HG02623 (cell line): Measurements from ENCODE around the gene KIF6.

Source experiments
- ATAC-seq: cut with Tn5 transposase; IDR thresholded peaks from one replicate; pipeline ENCODE4 v1.9.1; 2021; ENCODE audit warnings: moderate library complexity; ENCODE audit not compliant: unreplicated experiment

Gene KIF6

DNA sequence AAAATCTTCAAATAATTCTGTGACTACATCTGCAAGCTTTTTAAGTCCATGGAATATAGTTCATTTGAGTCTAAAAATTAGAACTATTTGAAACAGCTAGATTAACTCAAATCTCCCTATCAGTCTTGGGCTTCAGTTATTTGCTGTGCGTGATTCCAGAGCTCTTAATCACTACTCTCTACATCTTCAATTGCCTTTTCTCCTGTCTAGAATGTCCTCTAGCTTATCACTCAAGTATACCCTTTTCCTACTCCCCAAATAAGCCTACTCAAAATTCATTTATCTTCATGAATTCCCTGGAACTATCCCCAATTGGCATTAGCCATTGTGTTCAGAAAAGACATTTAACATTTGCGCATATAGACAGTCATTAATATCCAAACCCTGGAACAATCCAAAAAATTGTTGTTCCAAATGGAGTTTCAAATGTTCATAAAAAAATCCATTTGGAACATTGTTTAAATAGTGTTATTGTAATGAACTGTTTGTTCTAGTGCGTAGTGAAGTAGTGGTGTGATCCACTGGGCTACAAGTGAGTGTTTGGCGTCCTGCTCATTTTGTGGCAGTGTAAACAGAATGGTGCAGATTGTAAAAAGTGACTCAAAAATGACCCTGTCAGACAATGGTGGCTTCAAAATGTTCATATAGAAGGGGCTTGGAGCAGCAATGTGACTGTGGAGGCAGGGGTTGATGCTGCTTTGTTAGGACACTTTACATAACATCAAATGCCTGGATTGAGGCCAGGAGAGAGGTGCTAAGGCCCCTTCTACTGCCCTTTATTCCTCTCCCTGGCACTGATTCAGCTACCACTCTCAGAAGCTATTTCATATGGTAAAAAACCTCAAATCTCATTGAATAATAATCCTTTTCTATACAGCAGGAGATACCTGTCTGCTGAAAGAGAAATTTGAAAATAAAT lies 122.3 kb downstream of the KIF6 start:
- ATAC-seq: no peak

DNA sequence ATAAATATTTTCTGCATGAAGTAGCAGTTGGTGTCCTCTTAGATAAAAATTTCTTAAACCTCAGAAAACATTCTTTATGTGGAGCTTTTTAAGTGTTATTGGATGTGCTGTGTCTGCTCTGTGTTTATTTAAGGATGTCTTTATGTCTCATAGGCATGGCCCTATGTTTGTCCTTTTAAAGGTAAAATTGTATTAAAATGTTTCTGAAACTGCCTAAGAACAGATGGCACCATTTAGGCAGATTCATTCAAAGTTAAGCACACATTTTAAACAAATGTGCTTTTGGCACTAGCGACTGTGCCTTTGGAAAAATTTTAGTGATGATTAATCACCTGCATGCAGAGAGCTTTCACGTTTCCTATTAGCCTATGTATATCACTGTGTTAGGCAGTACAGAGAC lies 125.2 kb downstream of the KIF6 start:
- ATAC-seq: no peak

DNA sequence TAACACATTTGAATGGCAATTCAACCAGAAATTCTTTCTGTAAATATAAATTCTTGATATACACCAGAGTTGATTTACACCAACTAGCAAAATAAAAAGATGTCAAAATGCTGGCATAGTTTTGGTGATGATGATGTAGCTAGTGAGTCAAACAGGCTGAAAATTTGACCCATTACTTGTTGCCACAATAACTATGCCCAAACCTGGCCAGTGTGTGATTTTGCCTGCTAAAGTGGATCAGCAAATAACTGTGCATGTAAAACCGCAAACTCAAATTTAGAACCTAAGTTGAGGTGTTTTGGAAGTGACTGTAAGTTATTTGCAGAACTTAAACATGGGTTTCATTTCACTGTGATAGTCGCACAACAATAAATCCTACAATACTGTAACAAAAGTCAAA lies 125.9 kb downstream of the KIF6 start:
- no peak for ATAC-seq

DNA sequence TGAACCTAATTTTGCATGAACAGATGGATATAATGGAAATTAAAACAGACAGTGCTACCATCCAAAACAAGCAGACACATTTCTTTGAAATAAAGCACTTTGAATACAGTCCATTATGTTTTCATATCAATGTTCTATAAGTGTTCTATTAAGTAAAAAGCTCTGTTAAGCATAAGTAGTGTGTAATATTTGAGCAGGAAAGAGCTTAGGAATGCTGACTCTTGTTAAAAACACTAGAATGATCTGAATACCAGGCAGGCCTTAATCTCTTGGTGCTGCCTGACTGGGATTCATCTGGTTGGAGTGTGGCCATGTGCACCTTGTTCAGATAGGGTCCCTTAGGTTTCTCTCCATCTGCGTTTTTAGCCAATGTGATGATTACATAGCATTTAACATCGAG lies 130.9 kb downstream of the KIF6 start:
- no peak for ATAC-seq

DNA sequence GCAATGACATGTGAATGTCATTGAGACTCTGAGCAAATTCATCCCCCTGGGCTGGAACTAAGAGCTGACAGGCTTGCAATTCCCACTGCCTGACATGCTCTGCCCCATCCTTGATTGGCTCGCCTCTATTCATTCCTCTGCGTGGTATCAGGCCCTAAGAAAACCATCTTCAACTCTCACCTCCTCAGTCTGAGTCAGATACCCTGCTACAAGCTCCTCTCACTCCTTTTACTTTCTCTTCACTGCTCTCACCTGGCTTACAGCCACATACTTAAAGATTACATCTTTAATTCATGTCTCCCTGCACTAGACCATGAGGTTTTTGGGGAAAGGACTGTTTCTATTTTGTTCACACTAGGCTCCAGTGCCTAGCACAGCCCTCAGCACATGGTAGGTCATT lies 131.6 kb downstream of the KIF6 start:
- no peak for ATAC-seq

DNA sequence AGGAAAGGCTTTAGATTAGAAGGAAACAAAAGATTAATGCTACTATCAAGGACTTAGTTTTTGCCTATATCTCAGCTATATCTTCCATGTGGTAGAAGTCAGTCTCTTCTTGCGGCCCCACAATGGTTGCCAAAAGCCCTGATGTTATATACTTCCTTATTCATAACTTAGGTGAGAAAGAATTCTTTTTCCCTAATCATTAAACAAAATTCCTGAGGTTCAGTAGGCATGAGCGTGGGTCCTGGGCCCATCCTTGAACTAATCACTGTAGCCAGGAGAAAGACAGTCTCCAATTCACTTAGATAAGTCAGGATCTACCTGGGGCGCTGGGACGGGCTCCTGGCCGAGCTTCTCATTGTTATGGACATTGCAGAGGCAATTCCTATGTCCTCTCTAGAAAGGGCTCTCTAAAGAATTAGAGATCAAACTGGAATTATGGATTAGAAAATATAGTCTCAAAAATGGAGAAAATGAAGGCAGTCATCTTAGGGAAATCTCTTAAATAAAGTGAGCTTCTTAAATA lies 134.3 kb downstream of the KIF6 start:
- ATAC-seq: no peak

DNA sequence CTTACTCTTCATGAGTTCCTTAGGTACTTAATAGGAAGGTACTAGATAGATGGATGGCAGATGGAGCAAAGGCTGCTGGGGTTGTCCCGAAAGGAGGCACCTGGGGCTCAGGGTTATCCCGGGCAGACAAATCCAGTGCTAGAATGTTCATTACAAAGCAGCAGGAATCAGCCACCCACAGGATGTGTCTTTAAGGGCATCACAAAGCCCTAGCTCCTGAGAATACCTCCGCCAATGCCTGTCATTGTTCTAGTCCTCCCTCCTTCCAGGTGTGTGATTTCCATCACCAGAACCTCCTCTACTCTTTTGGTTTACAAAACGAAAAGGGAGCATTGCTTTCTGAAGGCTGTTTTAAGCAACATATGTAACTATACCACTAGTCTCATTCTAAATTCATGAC lies 138.1 kb downstream of the KIF6 start:
- no peak for ATAC-seq

DNA sequence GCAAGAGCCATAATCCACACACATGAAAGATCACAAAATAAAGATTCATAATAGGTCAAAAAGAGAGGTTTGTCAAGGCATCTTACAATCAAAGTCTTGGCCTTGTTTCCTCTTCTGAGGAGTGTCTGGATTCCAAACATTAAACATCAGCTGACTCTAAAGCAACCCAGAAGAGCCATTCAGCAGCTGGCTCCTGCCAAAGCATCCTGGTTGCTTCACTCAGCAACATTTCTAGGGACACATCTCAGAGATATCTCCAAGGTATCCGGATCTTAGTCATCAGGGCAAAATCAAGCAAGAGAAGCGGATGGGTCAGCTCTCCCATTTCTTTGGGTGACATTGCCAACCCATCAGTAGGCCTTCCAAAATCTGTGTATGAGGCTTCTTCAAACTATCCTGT lies 139.6 kb downstream of the KIF6 start:
- no peak for ATAC-seq

DNA sequence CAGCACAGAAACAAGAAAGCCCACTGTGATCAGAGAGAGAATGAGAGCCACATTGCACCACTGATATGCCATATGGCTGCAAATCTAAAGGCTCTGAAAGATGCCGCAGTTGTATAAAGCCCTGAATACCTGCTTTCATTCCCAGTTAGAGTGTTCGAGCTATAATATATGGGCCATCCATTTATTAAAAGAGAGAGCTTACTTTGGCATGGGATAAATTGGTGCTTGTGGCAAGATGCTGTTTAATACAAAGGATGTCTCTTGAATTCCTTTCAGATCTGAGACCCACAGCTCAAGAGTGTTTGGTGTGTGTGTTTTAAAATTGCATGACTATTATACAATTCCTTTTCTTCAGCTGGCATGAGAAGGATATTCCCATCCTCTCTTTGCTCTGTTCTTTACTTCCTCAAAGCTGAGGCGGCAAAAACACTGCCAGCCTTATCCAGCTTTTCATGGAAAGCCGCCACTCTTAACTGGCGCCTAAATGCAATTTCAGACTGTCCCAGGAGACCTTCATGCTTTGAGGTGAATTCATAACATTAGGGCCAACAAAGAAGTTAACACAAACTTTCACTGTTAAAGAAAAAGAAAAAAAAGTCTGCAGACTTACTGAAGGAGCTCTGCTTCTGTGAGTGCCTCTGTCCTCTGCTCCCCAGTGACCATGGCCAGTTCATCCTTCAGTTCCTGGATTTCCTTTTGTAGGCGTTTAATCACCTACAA lies 147.6 kb downstream of the KIF6 start:
- no peak for ATAC-seq

DNA sequence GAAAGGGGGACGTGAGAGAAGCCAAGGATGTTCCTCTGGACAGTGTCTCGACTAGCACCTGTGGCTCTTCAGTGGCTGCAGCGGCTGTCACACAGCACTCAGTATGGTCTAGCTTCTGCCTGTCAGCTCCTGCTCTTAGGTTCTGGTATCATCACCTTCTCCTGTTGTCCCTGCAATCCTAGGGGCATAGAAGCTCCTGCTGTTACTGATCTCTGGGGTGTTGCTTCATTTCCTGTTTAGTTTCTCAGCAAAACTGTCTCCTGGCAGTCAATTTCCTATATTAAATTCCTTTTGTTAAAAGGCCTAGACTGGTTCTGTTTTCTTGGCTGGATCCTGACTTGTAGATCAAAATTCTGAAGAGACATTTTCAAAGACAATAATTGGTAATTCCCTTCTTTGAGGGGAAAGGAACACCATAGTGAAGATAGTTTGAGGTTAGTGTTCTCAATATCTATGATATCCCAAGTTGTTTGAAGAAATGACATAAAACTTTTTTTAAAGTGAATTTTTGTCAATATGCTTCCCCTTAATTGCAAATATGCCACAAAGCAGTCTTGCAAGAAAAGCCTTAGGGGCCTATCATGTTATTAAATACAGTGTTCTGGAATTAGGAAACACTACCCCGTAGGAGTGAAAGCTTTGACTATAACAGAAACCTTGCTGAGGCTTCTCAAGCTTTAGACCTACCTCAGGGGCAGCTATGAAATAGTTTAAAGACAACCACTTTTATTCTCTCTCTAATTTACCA lies 148.5 kb downstream of the KIF6 start:
- ATAC-seq: no peak

DNA sequence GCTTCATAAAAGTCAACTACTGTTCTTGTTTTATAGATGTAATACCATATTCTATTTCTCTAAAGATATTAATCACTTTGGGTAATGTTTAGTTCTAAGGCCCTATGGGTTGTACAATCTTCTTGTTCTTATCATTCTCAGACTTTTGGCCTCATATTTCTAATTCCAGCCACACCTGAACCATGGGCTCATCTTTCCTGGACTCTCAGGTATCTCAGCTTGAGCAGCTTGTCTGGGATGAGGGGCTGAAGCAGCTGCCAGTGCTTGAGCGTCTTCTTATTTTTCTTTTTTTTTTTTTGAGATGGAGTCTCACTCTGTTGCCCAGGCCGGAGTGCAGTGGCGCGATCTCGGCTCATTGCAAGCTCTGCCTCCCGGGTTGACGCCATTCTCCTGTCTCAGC lies 150.2 kb downstream of the KIF6 start:
- ATAC-seq: no peak

DNA sequence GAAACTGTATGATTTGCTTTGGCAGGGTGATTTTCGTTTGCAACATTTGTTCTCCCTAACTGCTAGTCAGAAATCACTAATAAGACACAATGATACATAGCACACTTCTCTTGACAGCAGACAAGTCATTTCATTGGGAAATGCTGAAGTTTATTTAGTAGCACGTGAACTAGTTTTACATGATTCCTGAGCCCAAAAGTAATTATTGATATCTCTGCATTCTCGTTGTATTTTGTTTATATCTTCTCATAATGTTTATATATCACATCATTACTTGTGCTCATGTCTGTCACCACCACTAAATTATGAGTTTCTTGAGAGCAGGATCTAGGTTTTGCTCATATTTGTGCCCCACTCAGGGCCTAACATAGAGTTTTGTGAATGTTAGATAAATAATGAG lies 151.7 kb downstream of the KIF6 start:
- no peak for ATAC-seq

DNA sequence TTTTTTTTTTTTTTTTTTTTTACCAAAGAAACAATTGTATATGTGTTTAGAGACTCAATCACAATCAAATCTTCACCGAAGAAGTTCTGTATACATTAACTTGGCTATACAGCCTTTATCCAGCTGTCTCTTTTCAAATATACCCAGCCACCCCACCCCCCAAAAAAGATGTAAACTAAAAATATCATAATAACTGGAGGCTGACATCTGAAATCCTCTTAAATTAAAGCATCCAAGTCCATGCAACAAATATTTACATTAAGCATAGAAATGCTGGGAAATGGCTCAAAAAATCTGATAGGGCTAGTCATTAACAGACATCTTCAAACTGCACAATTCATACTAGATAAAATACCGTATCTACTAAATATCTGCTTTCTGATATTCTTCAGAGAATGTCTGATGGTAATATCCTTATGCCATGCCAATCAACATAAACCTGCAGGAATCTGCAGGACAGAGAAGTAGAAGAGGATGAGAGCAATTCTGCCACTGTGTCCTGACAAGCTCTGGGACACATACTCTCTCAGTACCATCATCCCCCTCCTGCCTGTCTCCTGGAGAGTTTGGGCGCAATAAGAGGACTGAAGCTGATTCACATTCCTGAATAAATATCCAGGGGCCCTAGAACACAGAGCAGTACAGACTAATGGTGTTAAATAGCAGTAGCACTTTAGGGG lies 152.4 kb downstream of the KIF6 start:
- ATAC-seq: no peak

DNA sequence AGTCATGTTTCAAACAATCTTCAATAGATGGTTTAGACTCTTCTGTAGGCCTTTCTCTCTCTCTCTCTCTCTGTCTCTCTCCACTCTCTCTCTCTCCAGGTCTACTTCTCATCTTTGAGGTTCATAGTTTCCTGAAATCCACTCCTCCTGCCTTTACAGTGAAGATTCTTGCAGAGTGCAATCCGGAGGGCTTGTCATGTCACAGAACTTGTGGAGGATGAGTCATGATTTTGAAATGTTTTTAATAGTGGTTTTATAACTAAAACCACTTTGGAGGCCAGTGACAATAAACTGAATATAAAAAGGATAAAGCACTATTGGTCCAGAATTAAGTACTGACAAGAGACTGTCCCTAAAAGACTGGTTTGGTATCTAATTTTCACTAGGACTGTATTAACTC lies 156.3 kb downstream of the KIF6 start:
- ATAC-seq: no peak

DNA sequence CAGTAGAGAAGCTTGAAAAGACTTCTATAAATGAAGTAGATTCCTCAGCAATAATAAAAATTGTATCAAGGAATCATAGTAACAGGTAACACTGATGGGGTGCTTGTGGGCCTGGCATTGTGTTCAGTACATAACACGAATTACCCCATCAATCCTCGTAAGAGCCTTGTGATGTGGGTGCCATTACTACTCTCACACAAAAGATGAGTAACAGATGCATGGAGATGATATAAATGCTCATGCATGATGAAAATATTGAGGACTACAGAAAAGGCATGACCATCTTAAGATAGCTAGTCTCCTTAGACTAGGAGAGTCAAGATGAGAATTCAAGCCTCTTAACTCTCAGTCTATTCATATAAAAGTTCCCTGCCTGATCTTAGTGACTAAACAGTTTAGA lies 158.1 kb downstream of the KIF6 start:
- no peak for ATAC-seq

DNA sequence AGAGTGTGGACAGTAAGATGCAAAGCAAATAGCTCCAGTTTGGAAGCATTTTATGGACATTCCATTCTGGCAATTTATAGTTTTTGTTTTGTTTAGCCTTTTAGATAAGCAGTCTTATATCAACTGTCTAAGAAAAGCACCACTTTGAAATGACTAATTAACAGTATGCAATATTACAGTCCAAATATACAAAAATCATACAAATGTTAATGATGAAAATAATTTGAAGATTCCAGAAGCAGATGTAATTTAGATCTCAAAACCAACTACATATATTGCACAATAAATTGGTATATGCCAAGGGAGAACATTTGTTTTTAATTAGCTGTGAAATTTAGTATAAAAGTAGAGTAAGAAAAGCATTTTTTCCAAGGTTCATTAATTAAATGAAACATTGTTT lies 158.8 kb downstream of the KIF6 start:
- ATAC-seq: no peak

DNA sequence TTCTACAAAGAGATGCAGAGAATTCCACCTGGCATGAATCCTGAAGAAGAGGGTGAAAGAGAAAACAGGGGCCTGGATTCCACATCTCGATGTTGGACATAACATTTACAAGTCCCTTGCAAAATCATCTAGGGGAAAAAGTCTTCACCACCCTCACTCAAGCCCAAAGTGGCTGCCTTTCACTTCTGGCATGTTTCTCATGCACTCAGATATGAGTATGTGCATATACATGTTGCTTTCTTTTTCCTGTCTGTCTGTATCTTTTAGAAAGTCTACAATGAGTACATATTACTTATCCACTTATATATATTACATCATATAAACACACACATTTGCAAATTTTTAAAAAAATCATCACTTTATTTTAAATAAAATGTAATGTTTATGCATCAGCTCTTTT lies 159.3 kb downstream of the KIF6 start:
- no peak for ATAC-seq

DNA sequence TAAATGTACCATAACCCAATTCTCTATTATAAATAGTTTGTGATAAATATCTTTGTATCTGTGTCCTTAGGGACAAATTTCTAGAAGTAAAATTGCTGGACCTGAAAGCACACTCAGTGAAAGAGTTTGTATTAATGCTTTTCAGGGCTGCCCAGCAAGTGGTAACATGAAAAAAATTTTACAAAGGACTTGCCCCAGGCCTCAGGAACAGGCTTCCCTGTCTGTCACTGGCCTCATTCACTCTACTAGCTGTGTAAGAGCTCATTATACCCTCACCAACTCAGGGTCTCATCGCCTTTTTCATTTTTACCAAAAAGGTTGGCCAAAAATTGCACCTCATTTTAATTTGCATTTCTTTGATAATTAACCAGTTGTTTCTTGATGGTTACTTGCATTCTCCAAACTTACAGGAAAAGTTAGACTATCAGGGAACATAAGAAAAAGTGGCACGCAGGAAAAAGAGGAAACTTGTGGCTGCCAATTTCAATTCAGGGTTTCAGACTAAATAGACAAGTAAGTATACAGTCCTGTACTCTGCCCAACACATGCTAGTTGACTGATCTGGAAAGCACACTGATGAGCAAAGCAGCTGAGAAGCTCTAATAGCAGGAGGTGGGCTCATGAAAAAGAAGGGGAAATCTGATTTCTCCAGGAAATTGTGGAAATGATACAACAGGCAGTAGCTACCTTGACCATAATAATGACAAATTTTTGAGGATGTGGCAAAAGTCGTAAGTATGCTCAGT lies 161.5 kb downstream of the KIF6 start:
- ATAC-seq: no peak

DNA sequence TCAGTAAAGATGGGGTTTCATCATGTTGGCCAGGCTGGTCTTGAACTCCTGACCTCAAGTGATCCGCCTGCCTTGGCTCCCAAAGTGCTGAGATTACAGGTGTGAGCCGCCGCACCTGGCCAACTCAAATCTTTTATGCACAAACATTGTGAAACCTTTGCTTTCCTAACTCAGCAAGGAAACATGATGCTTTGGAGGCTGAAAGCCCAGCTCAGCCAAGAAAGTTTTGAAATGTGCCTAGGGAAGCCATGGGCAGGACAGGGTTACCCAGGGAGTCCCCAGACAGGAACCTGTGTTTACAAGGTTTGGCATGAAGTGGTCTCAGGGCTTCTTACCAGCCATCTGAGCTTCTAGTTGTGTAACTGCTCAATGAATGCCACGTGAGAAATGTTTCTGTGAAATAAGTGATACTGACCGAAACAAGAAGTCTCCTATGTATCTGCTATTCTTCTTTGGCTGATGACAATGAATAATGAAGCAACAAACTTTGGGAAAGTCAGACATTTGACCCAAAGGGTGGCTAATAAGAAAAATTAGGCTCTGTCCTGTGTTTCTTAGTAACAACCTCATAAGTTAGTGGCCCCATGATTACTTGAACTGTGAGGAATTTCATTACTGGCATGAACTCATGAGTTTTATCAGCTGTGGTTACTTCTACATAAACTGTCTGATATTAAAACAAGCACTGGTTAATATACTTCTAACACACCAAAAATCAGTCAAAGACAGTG lies 163.5 kb downstream of the KIF6 start:
- ATAC-seq: no peak

DNA sequence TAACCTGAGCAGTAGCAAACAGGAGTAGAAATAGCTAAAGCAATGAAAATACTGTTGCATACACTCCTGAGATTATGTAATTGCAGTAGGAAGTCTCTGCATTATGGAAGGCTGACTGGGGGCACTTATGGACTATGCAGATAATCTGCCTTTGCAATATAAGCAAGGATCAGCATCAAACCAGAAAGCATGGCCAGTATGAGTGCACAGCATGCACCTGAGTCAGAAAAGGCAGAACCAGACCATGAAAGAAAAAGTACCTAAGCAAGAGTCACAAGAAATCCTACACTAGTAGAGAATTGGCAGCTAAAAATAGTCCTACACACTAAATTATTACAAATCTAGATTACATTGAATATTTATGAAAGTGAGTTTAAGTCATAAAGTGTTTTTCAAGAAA lies 164.3 kb downstream of the KIF6 start:
- ATAC-seq: no peak
